CD4-positive, alpha-beta T cell (primary cell): ENCODE data around the gene ODF4. TPM values are rescaled to one million over a fixed set of nuclear protein-coding genes. Genes with fewer than 3 reads are reported as not detected.

Source experiments
- ATAC-seq: fragments of 200-7000 bp; cut with Tn5 transposase; one replicate; pipeline ENCODE4 v1.10.0; 2022; ENCODE audit warnings: mild to moderate bottlenecking; ENCODE audit not compliant: poor library complexity
- CTCF ChIA-PET: fragments of 350-600 bp; sonication (Branson Sonifier 250); formaldehyde crosslinking; loops from one replicate; lab custom pipeline; 2021; ENCODE audit warnings: antibody characterized with exemption, inconsistent platforms; lab: Charles Lee
- POLR2A ChIA-PET: fragments of 350-600 bp; sonication (Branson Sonifier 250); formaldehyde crosslinking; loops from one replicate; lab custom pipeline; 2021; ENCODE audit warnings: antibody characterized with exemption, inconsistent platforms; lab: Charles Lee
- DNase-seq, 14 experiments: peaks; one replicate each; pipeline ENCODE4 v3.0.0-alpha.2; 2013 to 2020; ENCODE audit warnings: mixed read lengths in 2 of 14
- H3K27ac ChIP-seq, 2 donors: one replicate each; pipeline versions ENCODE4 v1.5.1 to v1.7.0; 2013; ENCODE audit warnings: low read length in 2 of 2, low read depth in 1 of 2, mild to moderate bottlenecking in 1 of 2
- H3K27me3 ChIP-seq, 2 experiments: 1 replicate in 1 of 2; 2 replicates in 1 of 2; pipeline versions ENCODE4 v1.6.1 to v1.7.0; 2013; ENCODE audit warnings: low read length in 2 of 2, control low read depth in 1 of 2, mild to moderate bottlenecking in 1 of 2, moderate library complexity in 1 of 2; ENCODE audit not compliant: insufficient read depth in 2 of 2, control insufficient read depth in 1 of 2
- H3K36me3 ChIP-seq: one replicate; pipeline ENCODE4 v1.6.1; 2013; ENCODE audit warnings: low read length, control low read depth; ENCODE audit not compliant: insufficient read depth
- H3K4me1 ChIP-seq: one replicate; pipeline ENCODE4 v1.6.1; 2013; ENCODE audit warnings: low read length, control low read depth; ENCODE audit not compliant: insufficient read depth
- H3K4me3 ChIP-seq: one replicate; pipeline ENCODE4 v1.5.1; 2013; ENCODE audit warnings: mild to moderate bottlenecking, low read length, moderate library complexity
- H3K9me3 ChIP-seq, 2 experiments: 1 replicate in 1 of 2; 2 replicates in 1 of 2; pipeline versions ENCODE4 v1.6.1 to v1.7.0; 2013; ENCODE audit warnings: low read length in 2 of 2, mild to moderate bottlenecking in 2 of 2, control low read depth in 1 of 2, moderate library complexity in 1 of 2; ENCODE audit not compliant: control insufficient read depth in 1 of 2, insufficient read depth in 1 of 2
- H3K27ac Mint-ChIP-seq: one replicate; pipeline ENCODE4 v1.8.0; 2020; ENCODE audit warnings: mixed read lengths
- H3K27me3 Mint-ChIP-seq: one replicate; pipeline ENCODE4 v1.8.0; 2021; ENCODE audit warnings: mixed read lengths
- H3K36me3 Mint-ChIP-seq: one replicate; pipeline ENCODE4 v1.8.0; 2021; ENCODE audit warnings: low read depth, mixed read lengths
- H3K4me1 Mint-ChIP-seq: one replicate; pipeline ENCODE4 v1.8.0; 2021; ENCODE audit warnings: low read depth, mixed read lengths
- H3K4me3 Mint-ChIP-seq: one replicate; pipeline ENCODE4 v1.8.0; 2020; ENCODE audit warnings: mild to moderate bottlenecking, mixed read lengths
- H3K9me3 Mint-ChIP-seq: one replicate; pipeline ENCODE4 v1.8.0; 2020; ENCODE audit warnings: mixed read lengths
- intact Hi-C, 2 experiments: fragments of 100-400 bp; cut with DNase I in 1 of 2; cut with micrococcal nuclease in 1 of 2; formaldehyde crosslinking; loops; one replicate each; pipeline versions ENCODE4 v1.15.1 to v1.9.0; 2023 to 2025; cut with DNase I, micrococcal nuclease
- total RNA-seq, 174 experiments: library from RNA in 2 of 174; stranded (reverse) in 2 of 174; gene quantifications; one replicate each; pipeline ENCODE4 v1.2.3 and lab custom pipeline; 2021 to 2026
- TF ChIP-seq, protein P1 (sequence below): fragments of 200-600 bp; IDR thresholded peaks from one replicate; pipeline ENCODE4 v1.8.0; 2022; ENCODE audit warnings: antibody characterized with exemption, mild to moderate bottlenecking

Gene ODF4
- total RNA-seq, 2 experiments from 2014 or later: not detected

DNA sequence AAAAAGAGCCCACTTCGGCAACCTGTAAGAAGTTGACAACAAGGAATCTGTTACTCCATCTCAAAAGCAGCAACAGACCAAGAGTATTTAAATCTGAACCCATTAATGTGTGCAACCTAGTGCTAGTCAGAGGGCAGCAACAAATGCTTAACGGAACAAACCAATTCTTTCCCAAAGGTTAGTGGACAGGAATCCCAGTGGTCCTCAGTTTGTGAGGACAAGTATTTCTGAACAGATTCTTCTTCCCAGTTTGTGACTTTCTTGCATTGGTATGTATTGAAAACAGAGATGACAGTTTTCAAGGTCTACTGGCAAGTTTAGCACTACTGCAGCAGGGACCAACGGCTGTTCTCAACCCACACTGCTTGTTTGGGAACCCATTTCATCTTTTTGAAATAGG is 40.4 kb downstream of the ODF4 start:
- no peaks in the 10 kb centered on the region for H3K27me3 ChIP-seq
- TF ChIP-seq, protein P1, sequence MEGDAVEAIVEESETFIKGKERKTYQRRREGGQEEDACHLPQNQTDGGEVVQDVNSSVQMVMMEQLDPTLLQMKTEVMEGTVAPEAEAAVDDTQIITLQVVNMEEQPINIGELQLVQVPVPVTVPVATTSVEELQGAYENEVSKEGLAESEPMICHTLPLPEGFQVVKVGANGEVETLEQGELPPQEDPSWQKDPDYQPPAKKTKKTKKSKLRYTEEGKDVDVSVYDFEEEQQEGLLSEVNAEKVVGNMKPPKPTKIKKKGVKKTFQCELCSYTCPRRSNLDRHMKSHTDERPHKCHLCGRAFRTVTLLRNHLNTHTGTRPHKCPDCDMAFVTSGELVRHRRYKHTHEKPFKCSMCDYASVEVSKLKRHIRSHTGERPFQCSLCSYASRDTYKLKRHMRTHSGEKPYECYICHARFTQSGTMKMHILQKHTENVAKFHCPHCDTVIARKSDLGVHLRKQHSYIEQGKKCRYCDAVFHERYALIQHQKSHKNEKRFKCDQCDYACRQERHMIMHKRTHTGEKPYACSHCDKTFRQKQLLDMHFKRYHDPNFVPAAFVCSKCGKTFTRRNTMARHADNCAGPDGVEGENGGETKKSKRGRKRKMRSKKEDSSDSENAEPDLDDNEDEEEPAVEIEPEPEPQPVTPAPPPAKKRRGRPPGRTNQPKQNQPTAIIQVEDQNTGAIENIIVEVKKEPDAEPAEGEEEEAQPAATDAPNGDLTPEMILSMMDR: no peak
- Mint-ChIP-seq H3K36me3 (peaks cover 83% of the 10 kb centered on the region), H3K27me3 (no peaks in the 10 kb centered on the region), H3K27ac (peak overlapping the region; percentile 47), H3K9me3 (no peaks in the 10 kb centered on the region), H3K4me3 (peak overlapping the region; percentile 74), H3K4me1 (peaks cover 77% of the 10 kb centered on the region)
- H3K27ac ChIP-seq: no peak overlapping the region
- H3K4me1 ChIP-seq: peaks cover 65% of the 10 kb centered on the region
- ChIA-PET CTCF (no interaction called here), POLR2A (no interaction called here)
- no peak for ATAC-seq
- peaks cover 49% of the 10 kb centered on the region for H3K36me3 ChIP-seq
- intact Hi-C loops: loop anchor here (5.0 to 10.0 kb wide), 4 partner anchors 158 to 1365 kb away; partner anchors contain the start of genes CCDC42 (in 1 of the 2) and RNASEK (in 1 of the 2)
- H3K9me3 ChIP-seq: no peaks in the 10 kb centered on the region
- no peak overlapping the region for H3K4me3 ChIP-seq
- DNase-seq: no peak

DNA sequence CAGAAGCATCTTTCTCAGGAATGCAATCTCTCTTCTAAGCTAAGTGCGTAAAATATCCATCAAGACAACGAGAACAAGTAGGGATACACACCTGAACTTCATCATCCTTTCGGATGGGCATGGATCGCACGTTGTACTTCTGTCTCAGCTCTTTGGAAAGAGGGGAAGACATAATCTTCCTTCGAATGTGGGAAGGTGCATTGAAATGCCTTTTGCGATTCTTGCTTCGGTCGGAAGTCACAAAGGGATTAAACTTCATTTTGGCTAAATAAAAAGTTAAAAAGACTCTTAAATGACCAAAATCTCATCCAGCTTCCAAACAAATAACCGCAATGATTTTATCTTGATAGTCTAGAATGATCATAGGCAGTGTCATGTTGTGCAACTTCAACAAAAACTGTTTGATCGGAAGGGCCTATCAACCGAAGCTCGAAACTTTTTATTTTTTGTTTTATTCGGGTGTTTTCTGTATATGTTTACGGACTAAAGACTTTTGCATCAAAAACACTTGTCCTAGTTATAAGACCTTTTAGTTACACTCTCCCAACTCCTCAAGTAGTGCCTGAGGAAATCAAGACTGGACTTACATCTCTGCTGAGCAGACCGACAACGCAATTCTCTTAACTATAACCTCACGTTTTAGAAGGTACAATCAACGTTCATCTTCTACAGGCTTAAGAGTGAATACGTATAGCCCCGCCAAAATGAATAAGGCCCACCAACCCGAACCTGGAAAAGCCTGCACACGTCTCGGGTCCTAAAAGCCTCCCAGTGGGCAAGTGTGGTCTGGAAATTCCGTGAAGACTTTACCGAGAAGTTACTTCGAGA is 42.6 kb downstream of the ODF4 start:
- TF ChIP-seq, protein P1: no peak
- POLR2A ChIA-PET: interaction anchor here (0.6 kb wide), 2 partner anchors 135 to 744 kb away, joined by 3 to 4 read pairs; no protein-coding TSS in a partner anchor
- peaks cover 67% of the 10 kb centered on the region for H3K4me1 Mint-ChIP-seq
- peak overlapping the region; percentile 95 for H3K4me3 Mint-ChIP-seq
- no peak for DNase-seq
- CTCF ChIA-PET: interaction anchor here (1.7 to 2.8 kb wide), 2 partner anchors 12 to 364 kb away, joined by 10 to 14 read pairs; no protein-coding TSS in a partner anchor
- peaks cover 67% of the 10 kb centered on the region for H3K36me3 Mint-ChIP-seq
- Histone ChIP-seq H3K9me3 (no peaks in the 10 kb centered on the region), H3K27ac (peak overlapping the region; percentile 47 to 76), H3K4me1 (peaks cover 47% of the 10 kb centered on the region), H3K27me3 (no peaks in the 10 kb centered on the region), H3K4me3 (peak overlapping the region; percentile 95), H3K36me3 (peaks cover 43% of the 10 kb centered on the region)
- intact Hi-C loops: loop anchor here (5.0 to 10.0 kb wide), 4 partner anchors 160 to 1367 kb away; partner anchors contain the start of genes CCDC42 (in 1 of the 2) and RNASEK (in 1 of the 2)
- H3K9me3 Mint-ChIP-seq: no peaks in the 10 kb centered on the region
- ATAC-seq: no peak
- no peaks in the 10 kb centered on the region for H3K27me3 Mint-ChIP-seq
- peak overlapping the region; percentile 91 for H3K27ac Mint-ChIP-seq

- ATAC-seq (peak; percentile 0), DNase-seq (no peak)
- TF ChIP-seq, protein P1: no peak
- peak overlapping the region; percentile 95 for H3K4me3 Mint-ChIP-seq
- Histone ChIP-seq H3K4me1 (peaks cover 47% of the 10 kb centered on the region), H3K9me3 (no peaks in the 10 kb centered on the region), H3K36me3 (peaks cover 37% of the 10 kb centered on the region), H3K27ac (peak overlapping the region; percentile 47 to 76), H3K27me3 (no peaks in the 10 kb centered on the region), H3K4me3 (peak overlapping the region; percentile 95)
- H3K27ac Mint-ChIP-seq: peak overlapping the region; percentile 91
- POLR2A ChIA-PET: interaction anchor here (0.6 kb wide), 2 partner anchors 136 to 745 kb away, joined by 3 to 4 read pairs; no protein-coding TSS in a partner anchor
- H3K9me3 Mint-ChIP-seq: no peaks in the 10 kb centered on the region
- H3K36me3 Mint-ChIP-seq: peaks cover 61% of the 10 kb centered on the region
- CTCF ChIA-PET: interaction anchor here (1.2 to 2.8 kb wide), 3 partner anchors 12 to 363 kb away, joined by 8 to 14 read pairs (median 10); partner anchors contain the start of gene NDEL1
- no peaks in the 10 kb centered on the region for H3K27me3 Mint-ChIP-seq
- intact Hi-C loops: loop anchor here (1.0 to 10.0 kb wide), 8 partner anchors 52 to 1368 kb away; partner anchors contain the start of genes NDEL1 (in 2 of the 2), CCDC42 (in 1 of the 2) and RNASEK (in 1 of the 2)
- peaks cover 64% of the 10 kb centered on the region for H3K4me1 Mint-ChIP-seq
Measured at GRCh38 chr17:8382880-8383142, 43.2 kb downstream of the ODF4 start.
